Activated T-helper 1 cell treated with anti-CD3 and anti-CD28 coated beads, Interleukin-2, amount 50 U/mL, for 16 hours (primary cell): ENCODE data around the gene SEPTIN3.
"Not testable (repeated sequence)": the region's sequence is repeated elsewhere in the genome, so short reads cannot be mapped to it uniquely, and the experiment has no call there.

ENCODE experiments used
- DNase-seq, 2 donors: peaks; one replicate each; pipeline ENCODE4 v3.0.0-alpha.2; 2020; ENCODE audit warnings: low read depth in 1 of 2, low spot score in 1 of 2

SEPTIN3 gene

DNA sequence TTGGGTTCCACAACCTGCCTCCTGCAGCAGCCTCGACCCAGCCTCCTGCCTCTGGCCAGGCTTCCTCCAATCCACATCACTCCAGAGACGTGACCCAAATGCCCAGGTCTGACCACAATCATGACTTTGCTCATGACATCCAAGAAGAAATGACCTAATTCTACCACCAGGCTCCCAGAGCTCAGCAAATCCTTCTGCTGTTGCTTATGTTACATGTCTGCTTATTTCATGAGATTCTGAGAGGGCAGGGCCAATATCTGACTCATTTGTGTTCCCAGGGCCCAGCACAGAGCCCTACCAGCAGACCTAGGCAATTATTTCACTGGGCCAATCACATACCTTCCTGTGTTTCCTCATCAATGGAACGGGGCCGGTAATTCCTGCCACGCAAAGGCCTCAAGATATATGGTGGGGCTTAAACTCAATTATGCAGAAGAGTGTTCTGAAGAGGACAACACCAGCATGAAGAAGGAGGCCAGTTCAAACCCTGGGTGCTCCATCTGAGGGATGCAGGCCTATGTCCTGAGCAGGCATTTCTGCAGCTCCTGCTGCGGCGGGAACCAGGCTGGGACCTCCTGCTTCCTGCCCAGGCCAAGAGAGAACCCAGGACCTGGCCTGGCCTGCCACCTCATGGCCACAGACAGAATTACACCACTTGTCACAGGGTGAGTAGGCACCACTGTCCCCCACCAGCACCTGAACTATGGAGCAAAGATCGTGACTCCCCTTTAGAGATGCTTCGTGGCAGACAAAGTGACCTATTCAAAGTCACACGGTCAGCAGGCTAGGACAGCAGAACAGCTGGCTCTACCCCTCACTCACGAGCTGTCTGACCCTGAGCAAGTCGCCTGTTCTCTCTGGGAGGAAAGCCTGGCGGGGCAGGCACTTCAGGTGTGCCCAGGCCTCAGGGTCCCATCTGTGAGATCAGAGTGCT is 28.1 kb upstream of the SEPTIN3 start:
- peak; percentile 71 to 72 for DNase-seq

DNA sequence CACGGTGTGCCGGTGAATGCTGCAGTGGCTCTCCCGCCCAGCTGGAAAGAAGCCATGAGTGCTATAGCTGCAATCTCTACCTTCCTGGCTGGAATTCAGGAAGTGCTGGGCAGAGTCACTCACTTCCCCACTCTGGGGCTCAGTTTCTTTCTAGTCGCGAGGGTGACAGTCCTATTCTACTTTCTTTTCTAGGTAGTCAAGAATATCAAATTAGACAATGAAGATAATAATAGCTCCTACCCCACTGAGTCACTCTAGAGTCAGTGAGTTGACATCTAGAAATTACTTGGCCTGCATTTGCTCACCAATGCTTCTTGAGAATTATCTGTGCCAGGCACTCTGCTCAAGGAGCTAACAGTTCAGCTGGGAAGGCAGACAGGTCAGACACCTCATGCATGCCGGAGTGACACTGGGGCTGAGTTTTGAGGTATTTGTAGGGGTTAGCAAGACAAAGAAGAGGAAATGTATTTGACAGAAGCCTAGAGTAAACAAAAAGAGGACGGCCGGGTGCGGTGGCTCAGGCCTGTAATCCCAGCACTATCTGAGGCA is 25.5 kb upstream of the SEPTIN3 start:
- no peak for DNase-seq

DNA sequence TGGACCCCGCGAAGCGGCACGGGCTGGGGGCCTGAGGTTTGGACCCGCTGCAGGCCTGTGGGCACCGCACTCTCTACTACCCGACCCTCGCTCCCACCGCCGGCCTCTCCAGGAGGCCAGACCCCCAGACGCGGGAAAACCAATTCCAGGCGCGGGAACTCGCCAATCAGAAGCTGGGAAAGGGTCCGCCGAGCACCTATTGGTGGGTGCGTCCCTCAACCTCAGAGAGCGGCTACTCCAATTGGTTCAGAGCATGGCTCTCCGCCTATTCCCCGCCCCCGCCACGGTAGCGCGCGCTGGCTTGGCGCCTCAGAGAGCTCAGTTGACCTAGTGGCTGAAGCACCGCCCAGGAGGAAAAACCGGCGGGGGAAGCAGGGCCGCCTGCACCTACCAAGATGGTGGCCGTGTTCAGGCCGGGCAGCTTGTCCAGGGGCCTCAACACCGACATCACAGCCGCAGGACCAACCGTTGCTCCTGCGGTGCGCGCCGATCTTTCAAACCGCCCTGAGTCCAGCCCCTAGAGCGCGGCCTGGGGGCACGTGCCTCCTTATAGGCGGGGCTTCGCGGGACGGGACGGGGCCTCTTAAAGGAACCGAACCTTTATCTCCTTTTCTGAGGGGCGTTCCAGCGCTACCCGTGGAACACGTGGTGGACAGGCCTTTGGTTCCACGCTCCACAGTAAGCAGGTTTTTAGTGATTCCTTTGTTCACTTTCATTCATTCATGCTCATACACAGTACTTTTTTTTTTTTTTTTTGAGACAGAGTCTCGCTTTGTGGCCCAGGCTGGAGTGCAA is 22.4 kb upstream of the SEPTIN3 start, which contains the start of gene CENPM:
TSS of gene CENPM (minus strand) at position 524 of the 795 bp plus-strand sequence. CDS start at position 448, 76 bp downstream.
- DNase-seq: peak; percentile 67 to 79

GRCh38 chr22:41947424-41948080 is 21.7 kb upstream of the SEPTIN3 start:
- no peak for DNase-seq

GRCh38 chr22:41948142-41948541 is 21.1 kb upstream of the SEPTIN3 start:
- no peak for DNase-seq

GRCh38 chr22:41948928-41949296 is 20.3 kb upstream of the SEPTIN3 start:
- not testable (repeated sequence) for DNase-seq

GRCh38 chr22:41949297-41949965 is 19.8 kb upstream of the SEPTIN3 start:
- no peak for DNase-seq

DNA sequence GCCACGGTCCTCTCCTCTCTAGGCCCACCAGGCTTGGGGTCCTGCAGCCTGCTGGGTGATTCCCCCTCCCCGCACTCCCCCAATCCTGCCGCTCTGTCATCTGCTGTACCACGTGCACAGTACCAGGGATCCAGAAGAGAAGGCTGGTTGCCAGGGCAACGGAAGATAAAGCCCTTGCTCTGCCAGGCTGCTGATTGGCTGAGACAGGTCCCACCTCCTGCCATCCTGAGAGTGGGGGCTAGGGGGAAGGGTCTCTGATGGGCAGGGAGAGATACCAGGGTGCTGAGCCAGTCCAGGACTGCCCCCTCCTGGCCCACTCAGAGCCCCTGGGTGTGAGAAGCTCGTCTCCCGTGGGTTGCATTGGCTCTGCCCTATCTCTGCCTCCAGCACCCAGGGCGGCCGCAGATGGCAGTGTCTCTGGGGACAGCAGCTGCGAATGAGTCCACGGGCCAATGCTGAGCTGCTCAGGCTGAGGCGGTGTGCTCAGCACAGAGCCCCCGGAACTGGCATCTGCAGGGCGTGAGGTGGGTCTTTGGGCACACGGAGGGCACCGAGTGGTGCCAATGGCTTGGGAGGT is 17.3 kb upstream of the SEPTIN3 start, which contains the start of gene SMIM45:
TSS of gene SMIM45 (plus strand) at position 253 of the 577 bp plus-strand sequence.
- no peak for DNase-seq

DNA sequence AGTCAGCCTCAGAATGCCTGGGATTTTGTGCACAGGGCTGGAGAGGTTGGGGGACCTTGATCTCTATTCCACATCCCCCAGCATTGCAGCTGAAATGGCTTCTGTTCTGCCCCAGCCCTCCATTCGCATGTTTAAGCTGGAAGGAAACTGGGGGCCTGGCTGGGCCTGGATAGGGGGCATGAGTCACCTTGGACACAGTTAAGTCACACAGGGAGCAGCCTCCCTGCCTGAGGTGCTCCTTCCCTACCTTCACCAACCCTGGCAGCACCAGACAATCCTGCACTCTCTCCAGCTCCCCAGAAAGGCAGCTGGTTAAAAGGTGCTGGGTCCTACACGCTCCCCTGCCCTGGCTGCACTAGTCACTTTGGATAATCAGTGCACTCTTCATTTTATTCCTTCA is 16.5 kb upstream of the SEPTIN3 start:
- no peak for DNase-seq

DNA sequence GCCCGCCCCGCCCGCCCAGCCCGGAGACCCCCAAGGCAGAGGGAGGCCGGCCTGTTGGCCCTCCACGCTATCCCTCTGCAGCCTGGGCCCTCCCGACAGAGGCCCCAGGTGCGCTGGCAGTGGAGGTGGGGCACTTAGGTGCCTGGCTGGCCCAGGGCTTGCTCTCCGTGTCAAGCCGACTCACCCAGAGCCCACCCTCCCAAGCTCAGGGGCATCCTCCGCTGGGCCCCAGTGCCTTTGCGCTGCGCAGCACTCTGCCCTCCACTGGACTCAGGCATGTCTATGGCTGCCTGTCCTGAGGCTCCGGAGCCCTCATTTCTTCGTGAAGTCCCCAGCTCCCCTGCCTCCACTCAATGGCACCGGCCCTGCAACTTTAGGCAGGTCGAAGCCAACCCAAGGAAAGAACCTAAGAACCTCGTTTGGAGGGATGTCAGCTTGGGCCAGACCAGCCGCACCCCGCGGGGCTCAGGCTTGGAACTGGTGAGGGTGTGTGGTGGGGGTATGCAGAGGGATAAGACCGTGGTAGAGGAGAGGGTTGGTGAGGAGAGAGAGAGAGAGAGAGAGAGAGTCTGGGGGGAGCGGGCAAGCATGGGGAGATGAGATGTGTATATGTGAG is 11.2 kb upstream of the SEPTIN3 start:
- no peak for DNase-seq

DNA sequence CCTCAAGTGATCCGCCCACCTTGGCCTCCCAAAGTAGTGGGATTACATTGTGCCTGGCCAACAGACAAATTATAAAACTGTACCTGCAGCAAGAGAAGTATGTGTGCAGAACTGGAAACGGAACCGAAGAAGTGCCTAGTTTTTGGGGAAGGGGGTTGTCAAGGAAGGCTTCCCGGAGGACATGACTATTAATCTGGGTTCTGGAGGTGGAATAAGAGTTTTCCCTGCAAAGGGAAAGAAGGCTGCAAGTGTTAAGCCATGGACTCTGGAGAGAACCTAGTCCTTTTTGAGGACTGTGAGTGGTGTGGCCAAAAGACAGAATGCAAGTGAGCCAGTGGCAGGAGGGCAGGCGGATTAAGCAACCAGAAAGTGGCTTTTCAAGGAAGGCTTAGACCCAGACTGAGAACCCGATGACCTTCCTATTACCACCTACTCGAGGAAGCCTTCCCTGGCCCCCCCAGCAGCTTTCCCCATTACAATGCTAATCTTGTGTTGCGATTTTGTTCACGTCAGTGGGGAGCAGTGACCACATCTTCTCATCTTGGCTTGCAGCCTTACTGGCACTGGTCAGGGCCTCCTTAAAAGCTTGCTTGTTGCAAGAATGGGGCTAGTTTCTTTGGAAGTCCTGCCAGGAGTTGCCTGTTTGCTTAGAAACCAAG is 5.7 kb upstream of the SEPTIN3 start:
- no peak for DNase-seq

GRCh38 chr22:41964112-41964491 is 5.1 kb upstream of the SEPTIN3 start:
- no peak for DNase-seq

GRCh38 chr22:41966225-41966606 is 3.0 kb upstream of the SEPTIN3 start:
- DNase-seq: no peak

GRCh38 chr22:41966607-41967240 is 2.5 kb upstream of the SEPTIN3 start:
- DNase-seq: no peak

GRCh38 chr22:41968601-41969000 is 642 bp upstream of the SEPTIN3 start:
- no peak for DNase-seq

- no peak for DNase-seq
Measured at GRCh38 chr22:41970601-41971000, 1.4 kb downstream of the SEPTIN3 start.

- no peak for DNase-seq
Measured at GRCh38 chr22:41971431-41971830, 2.2 kb downstream of the SEPTIN3 start.

GRCh38 chr22:41974691-41975290 is 5.5 kb downstream of the SEPTIN3 start:
- no peak for DNase-seq
